HG03342 (cell line): ENCODE results near the gene SLC25A12.
"Not testable (repeated sequence)": the region's sequence is repeated elsewhere in the genome, so short reads cannot be mapped to it uniquely, and the experiment has no call there.

ENCODE experiments used
- ATAC-seq: cut with Tn5 transposase; IDR thresholded peaks from one replicate; pipeline ENCODE4 v1.9.1; 2021; ENCODE audit warnings: mild to moderate bottlenecking, moderate library complexity; ENCODE audit not compliant: unreplicated experiment

The SLC25A12 gene

DNA sequence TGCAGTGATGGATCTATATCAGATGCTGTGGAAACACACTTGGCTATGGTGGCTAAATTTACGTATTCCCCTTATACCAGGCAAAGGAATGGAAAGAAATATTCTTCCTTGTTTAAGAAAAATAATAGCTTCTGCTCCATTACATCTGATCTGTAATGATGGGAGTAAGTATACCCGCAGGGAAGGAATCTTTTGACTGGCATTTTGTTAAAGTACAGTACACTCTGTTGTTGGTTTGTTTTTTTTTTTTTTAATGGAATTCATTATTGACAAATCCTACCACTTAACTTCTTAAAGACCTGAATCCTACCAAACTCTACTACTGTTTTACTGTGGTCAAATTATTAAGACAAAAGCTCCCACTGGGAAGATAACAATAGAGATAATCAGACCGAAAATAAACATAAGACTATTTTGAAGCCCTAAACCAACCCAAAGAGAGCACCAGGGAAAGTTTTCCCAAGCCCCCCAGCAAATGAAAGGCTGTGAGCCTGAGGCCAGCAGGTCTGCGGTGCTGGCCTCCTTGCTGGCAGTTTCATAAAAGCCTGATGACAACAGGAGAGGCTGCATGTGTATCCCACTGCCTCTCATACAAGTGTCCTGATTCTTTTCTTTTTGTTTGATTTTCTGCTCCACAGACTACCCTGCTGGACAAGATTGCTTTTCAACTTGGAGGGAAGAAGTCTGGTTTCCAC lies 101.0 kb downstream of the SLC25A12 start:
- no peak for ATAC-seq

DNA sequence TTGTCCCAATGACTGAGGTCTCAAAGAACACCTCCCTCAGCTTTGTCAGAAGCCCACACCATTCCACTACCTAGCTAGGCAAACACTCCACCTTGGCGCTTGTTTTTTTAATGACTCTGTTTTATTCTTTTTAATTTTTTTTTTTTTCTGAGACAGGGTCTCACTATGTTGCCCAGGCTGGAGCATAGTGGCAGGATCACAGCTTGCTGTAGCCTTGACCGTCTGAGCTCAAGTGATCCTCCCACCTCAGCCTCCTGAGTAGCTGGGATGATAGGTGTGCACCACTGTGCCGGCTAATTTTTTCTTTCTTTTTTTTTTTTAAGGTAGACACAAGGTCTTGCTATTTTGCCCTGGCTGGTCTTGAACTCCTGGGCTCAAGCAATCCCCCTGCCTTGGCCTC lies 101.9 kb downstream of the SLC25A12 start:
- no peak for ATAC-seq

DNA sequence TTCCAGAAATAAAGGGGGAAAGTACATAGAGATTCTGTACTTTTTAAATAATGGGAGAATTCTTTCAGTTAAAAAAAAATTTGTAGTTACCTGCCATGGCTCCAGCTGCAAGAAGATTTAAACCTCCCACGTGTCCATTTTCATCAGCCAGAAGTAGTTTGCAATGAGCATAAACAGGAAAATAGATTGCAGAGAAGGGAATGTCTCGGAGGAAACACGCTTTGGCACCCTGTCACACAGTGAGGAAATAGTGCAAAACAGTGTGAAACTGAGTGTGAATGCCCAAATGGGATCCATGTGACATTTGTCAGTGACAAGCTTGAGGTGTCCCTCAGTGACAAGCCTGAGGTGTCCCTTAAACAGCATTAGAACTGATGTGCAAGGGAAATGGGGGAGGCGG lies 102.7 kb downstream of the SLC25A12 start:
- ATAC-seq, result no peak

DNA sequence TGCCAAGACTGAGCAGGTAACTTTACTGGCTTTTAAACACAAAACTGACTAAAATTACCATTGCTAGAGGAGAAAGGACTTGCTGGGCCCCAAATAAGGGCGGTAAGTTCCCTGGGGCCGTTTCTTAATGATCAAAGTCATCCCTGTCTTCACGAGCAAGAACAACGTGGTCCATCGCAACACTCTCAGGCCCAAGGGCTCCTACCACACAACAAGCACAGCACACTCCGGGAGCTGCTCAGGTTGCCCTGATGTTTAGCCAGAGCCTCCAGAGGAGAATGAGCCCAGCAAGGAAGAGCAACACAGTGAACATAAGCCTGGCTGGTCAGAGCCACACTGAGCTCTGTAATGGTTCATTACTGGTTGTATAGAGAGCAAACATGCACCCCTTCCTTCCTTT lies 104.1 kb downstream of the SLC25A12 start:
- no peak for ATAC-seq

DNA sequence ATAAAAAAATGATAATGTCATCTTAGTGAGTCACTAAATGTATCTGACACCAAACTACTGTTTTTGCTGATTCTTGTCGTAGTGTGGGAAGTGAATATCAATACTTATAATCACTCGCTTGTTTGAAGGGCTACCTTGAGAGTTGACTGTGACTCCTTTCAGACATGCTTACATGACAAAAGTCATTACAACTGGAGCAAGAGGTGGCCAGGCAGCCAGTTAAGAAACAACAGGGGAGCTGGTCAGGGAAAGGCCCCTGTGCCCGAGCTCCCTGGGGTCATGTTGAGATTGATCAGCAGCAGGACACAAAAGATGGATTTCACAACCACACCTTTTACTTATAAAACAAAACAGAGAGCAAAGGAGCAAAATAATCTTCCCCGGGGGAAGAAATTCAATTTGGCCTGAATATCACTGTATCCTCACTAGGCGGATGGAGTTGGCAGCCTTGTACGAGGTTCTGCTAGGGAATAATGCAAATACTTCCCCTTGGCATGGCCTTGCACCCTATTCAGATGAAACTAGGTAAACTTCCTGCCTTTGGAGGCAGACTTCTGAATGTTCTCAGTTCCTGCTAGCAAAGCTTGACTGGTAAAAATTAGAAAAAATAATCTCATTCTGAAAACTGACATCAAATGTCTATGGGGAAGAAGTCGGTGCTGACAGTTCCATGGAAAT lies 105.6 kb downstream of the SLC25A12 start:
- no peak for ATAC-seq

DNA sequence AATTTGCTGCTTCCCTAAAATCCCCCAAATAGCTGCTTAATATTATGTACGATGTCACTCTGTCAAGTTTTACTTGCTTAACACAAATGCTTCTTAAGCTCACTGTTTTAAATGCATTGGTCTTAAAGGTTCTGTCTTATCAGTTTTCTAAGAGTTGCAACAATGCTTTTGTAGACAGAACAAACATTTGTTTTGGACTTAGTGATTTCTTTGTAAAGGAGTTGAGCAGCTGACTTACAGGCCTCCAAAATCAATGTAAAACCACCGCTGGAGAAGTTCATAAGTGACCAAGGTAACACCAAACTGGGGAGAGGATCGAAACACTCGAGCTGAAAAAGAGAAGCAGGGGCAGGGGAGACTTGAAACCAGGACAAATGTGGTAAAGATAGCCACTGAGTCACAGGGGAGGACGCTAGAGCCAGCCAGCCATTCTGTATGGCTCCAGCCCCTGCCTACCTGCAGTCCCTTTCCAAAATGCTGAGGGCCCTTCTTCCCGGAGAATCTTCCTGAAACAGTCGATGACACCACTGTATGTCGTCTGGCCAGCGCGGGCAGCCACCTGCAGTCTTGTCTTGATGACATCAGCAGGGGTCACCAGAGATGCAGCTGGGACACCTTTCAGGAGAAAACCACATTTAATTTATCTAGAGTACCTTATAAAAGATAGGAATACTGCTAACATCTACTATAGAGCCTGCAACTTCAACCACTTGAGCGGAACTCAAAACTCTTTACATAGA lies 106.5 kb downstream of the SLC25A12 start:
- no peak for ATAC-seq

DNA sequence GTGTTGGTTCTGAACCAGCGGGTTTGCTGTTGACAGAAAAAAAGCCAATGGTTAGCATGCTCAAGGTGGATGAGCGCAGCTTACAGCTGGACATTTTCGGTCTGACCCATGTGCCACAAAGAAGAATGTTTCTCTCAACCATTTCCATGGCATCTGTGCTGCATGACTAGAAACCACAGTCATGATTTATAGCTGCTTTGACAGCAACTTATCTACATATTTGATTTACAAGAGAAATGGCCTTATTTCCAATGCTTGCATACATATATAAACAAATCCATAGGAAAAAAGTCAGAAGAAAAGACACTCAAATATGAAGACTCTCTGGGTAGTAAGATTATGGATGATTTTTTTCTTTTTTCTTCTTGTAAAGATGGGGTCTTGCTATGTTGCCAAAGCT lies 108.6 kb downstream of the SLC25A12 start:
- no peak for ATAC-seq

DNA sequence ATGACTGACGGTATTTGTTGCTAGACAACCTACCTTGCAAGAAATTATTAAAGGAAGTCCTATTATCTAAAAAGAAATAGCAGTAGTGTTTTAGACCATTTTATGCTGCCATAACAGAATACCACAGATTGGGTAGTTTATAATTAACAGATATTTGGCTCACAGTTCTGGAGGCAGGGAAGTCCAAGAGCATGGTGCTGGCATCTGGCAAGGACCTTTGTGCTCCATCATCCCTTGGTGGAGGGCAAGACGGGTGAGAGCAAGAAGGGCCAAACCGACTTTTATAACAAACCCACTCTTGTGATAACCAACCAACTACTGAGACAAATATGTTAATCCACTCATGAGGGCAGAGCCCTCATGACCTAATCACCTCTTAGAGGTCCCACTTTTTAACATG lies 115.5 kb downstream of the SLC25A12 start:
- no peak for ATAC-seq

DNA sequence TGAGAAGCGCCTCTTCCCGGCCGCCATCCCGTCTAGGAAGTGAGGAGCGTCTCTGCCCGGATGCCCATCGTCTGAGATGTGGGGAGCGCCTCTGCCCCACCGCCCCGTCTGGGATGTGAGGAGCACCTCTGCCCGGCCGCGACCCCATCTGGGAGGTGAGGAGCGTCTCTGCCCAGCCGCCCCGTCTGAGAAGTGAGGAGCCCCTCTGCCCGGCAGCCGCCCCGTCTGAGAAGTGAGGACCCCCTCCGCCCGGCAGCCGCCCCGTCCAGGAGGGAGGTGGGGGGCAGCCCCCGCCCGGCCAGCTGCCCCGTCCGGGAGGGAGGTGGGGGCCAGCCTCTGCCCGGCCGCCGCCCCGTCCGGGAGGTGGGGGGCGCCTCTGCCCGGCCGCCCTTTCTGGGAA lies 119.5 kb downstream of the SLC25A12 start:
- not testable (repeated sequence) for ATAC-seq

DNA sequence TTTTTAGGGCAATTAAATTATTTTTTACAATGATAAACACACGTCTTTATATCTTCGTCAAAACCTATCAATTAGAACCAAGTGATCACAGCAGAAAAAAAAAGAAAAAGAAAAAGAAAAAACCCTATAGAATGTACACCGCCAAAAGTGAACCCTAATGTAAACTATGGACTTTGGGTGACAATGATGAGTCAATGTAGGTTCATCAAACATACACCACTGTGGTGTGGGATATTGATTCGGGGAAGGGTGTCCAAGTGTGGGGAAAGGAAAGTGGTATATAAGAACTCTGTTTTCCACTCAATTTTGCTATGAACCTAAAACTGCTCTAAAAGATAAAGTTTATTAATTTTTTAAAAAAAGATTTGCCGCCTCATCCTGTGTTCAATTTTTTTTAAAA lies 121.7 kb downstream of the SLC25A12 start:
- no peak for ATAC-seq

DNA sequence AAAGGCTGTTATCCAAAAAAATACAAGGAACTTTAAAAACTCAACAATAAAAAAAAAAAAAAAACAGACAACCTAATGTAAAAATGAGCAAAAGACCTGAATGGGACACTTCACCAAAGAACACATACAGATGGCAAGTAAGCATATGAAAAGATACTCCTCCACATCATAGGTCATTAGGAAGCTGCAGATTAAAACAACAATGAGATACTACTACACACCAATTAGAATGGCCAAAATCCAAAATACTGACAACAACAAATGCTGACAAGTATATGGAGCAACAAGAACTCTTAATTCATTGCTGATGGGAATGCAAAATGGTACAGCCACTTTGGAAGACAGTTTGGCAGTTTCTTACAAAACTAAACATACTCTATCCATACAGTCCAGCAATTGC lies 122.6 kb downstream of the SLC25A12 start:
- no peak for ATAC-seq

DNA sequence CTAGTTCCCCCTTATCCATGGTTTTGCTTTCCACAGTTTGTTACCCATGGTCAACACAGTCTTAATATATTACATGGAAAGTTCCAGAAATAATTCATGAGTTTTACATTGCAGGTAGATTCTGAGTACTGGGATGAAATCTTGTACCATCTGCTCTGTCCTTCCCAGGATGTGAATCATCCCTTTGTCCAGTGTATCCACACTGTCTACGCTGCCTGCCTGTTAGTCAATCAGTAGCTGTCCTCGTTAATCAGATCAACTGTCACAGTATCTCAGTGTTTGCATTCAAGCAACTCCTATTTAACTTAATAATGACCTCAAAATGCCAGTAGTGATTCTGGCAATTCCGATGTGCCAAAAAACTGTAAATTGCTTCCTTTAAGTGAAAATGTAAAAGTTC lies 130.4 kb downstream of the SLC25A12 start:
- no peak for ATAC-seq

DNA sequence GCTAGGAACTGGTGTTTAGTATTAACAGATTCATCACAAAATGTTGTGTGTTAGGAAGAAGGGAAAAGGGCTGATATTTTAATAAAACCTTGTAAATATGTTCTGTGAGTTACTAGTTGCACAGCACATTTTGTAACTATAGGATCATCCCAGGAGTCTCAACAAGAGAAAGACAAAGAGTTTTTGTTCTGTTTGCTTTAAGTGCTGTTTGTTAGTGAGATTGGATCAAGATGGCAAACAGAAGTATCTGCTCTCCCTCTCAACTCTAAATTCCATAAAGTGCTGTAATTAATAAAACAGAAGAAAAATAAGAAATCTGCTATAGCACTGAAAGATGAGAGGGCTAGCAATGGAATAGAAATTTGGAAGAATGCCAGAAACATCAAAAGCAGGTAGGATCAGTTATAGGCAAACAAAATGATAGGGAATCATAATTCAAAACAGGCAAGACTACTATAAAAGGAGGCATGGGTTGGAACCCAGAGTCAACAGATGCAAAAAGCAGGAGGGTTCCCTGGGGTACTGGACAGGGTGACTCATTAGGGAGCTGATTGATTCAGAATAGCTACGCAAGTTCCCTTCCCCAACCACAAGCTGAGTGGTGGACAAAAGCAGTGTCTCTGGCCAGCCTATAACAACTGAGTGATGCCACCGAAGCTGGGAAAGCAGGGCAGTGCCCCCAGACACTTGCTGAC lies 131.0 kb downstream of the SLC25A12 start:
- no peak for ATAC-seq

DNA sequence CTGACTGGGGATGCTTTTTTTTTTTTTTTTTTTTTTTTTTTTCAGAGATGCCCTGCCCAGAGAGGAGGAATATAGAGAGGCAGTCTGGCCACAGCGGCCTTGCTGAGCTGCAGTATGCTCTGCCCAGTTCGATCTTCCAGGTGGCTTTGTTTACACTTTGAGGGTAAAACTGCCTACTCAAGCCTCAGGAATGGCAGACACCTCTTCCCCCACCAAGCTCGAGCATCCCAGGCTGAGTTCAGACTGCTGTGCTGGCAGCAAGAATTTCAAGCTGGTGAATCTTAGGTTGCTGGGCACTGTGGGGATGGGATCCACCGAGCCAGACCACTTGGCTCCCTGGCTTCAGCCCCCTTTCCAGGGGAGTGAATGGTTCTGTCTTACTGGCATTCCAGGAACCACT lies 132.9 kb downstream of the SLC25A12 start:
- ATAC-seq, result not testable (repeated sequence)

DNA sequence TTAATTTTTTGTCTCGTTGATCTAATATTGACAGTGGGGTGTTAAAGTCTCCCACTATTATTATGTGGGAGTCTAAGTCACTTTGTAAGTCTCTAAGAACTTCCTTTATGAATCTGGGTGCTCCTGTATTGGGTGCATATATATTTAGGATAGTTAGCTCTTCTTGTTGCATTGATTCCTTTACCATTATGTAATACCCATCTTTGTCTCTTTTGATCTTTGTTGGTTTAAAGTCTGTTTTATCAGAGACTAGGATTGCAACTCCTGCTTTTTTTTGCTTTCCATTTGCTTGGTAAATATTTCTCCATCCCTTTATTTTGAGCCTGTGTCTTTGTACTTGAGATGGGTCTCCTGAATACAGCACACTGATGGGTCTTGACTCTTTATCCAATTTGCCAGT lies 135.3 kb downstream of the SLC25A12 start:
- not testable (repeated sequence) for ATAC-seq

DNA sequence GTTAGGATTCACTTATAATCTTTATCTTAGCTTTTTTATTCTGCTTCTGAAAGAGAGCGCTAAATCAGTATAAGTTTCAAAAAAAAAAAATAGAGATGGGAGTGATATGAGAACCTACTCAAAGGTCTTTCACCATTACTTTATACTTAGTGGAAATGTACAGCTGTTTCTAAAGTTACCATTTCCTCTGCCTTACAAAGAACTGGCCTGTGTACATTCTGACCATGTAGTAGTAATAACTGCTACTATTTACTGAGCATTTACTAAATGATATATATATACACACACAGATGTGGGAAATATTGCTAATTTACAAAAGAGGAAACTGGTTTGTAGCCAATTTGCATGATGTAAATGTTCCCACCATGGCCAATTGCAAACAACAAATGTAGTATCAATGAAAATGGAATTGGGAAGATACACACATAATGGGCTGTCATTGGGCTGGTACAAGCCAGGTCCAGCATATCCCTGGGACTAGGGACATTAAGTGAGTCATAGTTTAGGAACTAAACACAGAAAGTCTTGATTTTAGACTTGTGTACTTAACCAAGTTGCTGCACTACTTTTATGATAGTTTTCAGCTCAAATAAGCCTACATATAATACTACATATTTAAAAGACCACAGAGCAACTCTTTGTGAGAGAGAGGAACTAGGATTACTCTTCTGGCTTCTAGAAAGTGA lies 139.6 kb downstream of the SLC25A12 start:
- ATAC-seq, result no peak

DNA sequence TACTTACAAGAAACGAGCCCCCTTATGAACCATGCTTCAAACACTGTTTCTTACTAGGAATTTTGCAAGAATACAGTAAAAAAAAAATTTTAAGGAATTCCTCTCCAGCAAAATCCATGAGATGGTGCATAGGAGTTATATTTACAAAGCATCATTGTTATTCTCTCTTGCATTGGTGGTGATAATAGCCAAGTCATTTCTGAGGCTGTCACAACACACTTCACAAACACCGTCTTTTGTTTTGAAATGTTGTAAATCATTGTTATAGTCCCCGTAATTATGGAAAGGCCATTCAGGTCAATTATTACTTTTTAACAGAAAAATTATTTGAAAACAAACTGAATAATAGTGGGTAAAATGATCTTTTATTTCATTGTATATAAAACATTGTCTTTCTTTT lies 146.7 kb downstream of the SLC25A12 start:
- no peak for ATAC-seq

DNA sequence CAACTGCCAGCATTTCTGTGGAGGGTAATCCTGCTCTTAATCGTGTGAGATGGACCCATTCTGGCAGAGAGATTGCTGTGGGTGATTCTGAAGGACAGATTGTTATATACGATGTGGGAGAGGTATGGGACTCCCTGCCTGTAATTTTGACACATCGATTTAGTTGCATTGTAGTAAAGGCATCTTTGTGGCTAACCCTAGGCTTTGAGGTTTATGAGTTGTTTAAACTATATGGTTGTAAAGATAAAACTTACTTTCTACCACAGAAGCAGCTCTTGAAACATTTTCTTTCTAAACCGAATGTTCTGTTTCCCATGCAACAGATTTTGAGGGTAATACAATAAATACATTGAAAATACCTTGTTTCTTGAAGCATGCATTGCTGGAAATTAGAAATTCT lies 148.2 kb downstream of the SLC25A12 start:
- ATAC-seq, result no peak

DNA sequence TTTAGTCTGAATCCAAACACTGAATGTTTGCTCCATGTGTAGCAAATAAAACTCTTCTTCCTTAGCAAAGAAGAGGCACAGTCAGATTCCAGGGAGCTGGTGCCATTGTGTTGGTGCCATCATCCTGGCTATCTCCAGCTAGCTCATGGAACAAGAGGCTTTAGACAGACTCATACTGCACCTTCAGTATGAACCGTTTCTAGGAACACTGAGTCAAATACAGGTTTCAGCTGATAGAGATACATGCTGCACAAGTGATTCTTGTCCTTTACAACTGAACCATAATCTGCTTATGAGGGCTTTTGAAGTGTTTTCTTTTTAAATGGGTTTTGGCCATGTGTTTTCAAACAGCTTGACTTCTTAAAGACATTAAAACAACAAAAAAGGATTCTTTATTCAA lies 148.9 kb downstream of the SLC25A12 start:
- no peak for ATAC-seq

DNA sequence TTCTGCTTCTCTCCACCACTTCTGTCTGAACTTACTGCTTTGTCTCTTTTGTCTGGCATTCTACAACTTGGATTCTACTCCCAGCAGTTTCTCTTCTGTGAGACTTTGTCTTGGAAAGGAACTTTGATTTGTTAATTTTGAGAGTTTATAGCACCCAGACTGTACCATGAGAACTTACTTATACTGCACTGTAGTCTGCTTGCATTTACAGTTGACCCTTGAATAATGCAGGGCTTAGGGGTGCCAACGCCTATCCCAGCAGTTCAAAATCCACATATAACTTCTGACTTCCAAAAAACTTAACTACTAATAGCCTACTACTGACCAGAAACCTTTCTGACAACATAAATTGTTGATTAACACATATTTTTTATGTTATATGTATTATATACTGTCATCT lies 151.3 kb downstream of the SLC25A12 start:
- no peak for ATAC-seq

DNA sequence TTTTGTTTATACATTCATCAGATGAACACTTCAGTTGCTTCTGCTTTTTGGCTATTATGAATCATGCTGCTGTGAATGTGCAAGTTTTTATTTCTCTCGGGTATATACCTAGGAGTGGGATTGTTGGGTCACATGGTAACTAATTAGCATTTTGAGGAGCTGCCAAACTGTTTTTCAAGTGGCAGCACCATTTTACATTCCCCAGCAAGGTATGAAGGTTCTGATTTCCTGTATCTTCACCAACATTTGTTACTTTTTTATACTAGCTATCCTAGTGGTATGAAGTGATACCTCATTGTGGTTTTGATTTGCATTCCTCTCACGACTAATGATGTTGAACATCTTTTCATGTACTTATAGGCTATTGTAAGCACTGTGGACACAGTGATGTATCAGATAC lies 152.9 kb downstream of the SLC25A12 start:
- ATAC-seq, result no peak
